OCI-LY1 (cell line): ENCODE results near the gene ATAT1.

ENCODE experiments used
- EZH2 ChIP-seq: fragments of 200-600 bp; sonication (generic), shearing (Covaris generic); IDR thresholded peaks from 2 replicates; pipeline ENCODE4 v1.8.0; 2017; ENCODE audit warnings: borderline replicate concordance, mixed run types, mild to moderate bottlenecking, antibody characterized with exemption, low read length, moderate library complexity, mixed read lengths
- TF ChIP-seq, protein P1 (sequence below): fragments of 200-600 bp; sonication (generic), shearing (Covaris generic); IDR thresholded peaks from 2 replicates; pipeline ENCODE4 v1.5.1; 2017; ENCODE audit warnings: mild to moderate bottlenecking, antibody characterized with exemption, low read length, moderate library complexity, mixed read lengths

- TF ChIP-seq, protein P1, sequence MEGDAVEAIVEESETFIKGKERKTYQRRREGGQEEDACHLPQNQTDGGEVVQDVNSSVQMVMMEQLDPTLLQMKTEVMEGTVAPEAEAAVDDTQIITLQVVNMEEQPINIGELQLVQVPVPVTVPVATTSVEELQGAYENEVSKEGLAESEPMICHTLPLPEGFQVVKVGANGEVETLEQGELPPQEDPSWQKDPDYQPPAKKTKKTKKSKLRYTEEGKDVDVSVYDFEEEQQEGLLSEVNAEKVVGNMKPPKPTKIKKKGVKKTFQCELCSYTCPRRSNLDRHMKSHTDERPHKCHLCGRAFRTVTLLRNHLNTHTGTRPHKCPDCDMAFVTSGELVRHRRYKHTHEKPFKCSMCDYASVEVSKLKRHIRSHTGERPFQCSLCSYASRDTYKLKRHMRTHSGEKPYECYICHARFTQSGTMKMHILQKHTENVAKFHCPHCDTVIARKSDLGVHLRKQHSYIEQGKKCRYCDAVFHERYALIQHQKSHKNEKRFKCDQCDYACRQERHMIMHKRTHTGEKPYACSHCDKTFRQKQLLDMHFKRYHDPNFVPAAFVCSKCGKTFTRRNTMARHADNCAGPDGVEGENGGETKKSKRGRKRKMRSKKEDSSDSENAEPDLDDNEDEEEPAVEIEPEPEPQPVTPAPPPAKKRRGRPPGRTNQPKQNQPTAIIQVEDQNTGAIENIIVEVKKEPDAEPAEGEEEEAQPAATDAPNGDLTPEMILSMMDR = peak; percentile 17; the same call in 1 of the 2 replicates
- TF ChIP-seq EZH2 = no peak
Measured at GRCh38 chr6:30640481-30640880, 13.8 kb downstream of the ATAT1 start.
